ENCODE measurements around the gene PAX5.

GRCh38 chr9:36896296-36896695 lies 137.8 kb downstream of the PAX5 start:
- TF ChIP-seq SUZ12 (IDR thresholded peaks at IDR 0.05), result no peak
- no peak for TF ChIP-seq ZNF384 (IDR thresholded peaks at IDR 0.05)
- no peak for TF ChIP-seq NFRKB (IDR thresholded peaks at IDR 0.05)
- no peak for TF ChIP-seq SP1 (IDR thresholded peaks at IDR 0.05)
- TF ChIP-seq ARNT (IDR thresholded peaks at IDR 0.05), result no peak
- no peak for TF ChIP-seq FOXM1 (IDR thresholded peaks at IDR 0.05; ENCODE audit: borderline replicate concordance)
- TF ChIP-seq FOXK2 (IDR thresholded peaks at IDR 0.05), result no peak
